Measurements from ENCODE around the gene AADACL4. TPM values are rescaled to one million over a fixed set of nuclear protein-coding genes. Genes with fewer than 3 reads are reported as not detected.

The AADACL4 gene
- total and polyA plus RNA-seq, 10 donors: 0.04 to 0.32 (median 0.26) TPM; not detected in 6

- DNase-seq: no peak
- WGBS, 5 donors: 85 to 92% (median 88%) methylated on average over 7 of the region's 7 CpGs
- Histone ChIP-seq H3K9me3 (peaks cover 3 to 44% (median 33%) of the 10 kb centered on the region in 8 donors), H3K4me3 (no peak overlapping the region), H3K27ac (no peak overlapping the region), H3K4me1 (peaks cover 0 to 14% (median 4%) of the 10 kb centered on the region in 6 donors), H3K36me3 (no peaks in the 10 kb centered on the region), H3K27me3 (replicated peaks in 1 of 7) (peaks cover 0 to 6% (median 0%) of the 10 kb centered on the region in 7 donors)
- intact Hi-C loops (cut with DNase I; ENCODE audit: low total_unique reads): no loop called here
- TF ChIP-seq POLR2AphosphoS5 (IDR thresholded peaks at IDR 0.05) (no peak), CTCF (IDR thresholded peaks at IDR 0.05 in 8 of 11, conservative IDR thresholded peaks at IDR 0.05 in 3 of 11) (no peak), POLR2A (IDR thresholded peaks at IDR 0.05) (no peak)
Measured at GRCh38 chr1:12640237-12640957, 3.5 kb upstream of the AADACL4 start.

GRCh38 chr1:12640958-12641272 lies 3.0 kb upstream of the AADACL4 start:
- TF ChIP-seq CTCF (IDR thresholded peaks at IDR 0.05 in 8 of 11, conservative IDR thresholded peaks at IDR 0.05 in 3 of 11) (no peak), POLR2A (IDR thresholded peaks at IDR 0.05) (no peak), POLR2AphosphoS5 (IDR thresholded peaks at IDR 0.05) (no peak)
- intact Hi-C loops (cut with DNase I; ENCODE audit: low total_unique reads): no loop called here
- H3K27ac ChIP-seq: no peak overlapping the region
- H3K27me3 ChIP-seq (replicated peaks in 1 of 7): peaks cover 0 to 6% (median 0%) of the 10 kb centered on the region in 7 donors
- no peak for DNase-seq
- H3K36me3 ChIP-seq: no peaks in the 10 kb centered on the region
- peaks cover 3 to 44% (median 33%) of the 10 kb centered on the region in 8 donors for H3K9me3 ChIP-seq
- H3K4me1 ChIP-seq: peaks cover 0 to 10% (median 4%) of the 10 kb centered on the region in 6 donors
- no peak overlapping the region for H3K4me3 ChIP-seq

- Histone ChIP-seq H3K27me3 (replicated peaks in 1 of 7) (no peaks in the 10 kb centered on the region), H3K9me3 (peaks cover 3 to 41% (median 33%) of the 10 kb centered on the region in 8 donors), H3K36me3 (no peaks in the 10 kb centered on the region), H3K4me1 (no peaks in the 10 kb centered on the region), H3K27ac (no peak overlapping the region), H3K4me3 (no peak overlapping the region)
- no peak for DNase-seq
- WGBS, 5 donors: 88 to 93% (median 91%) methylated on average over 2 of the region's 2 CpGs
- intact Hi-C loops (cut with DNase I; ENCODE audit: low total_unique reads): no loop called here
- TF ChIP-seq POLR2A (IDR thresholded peaks at IDR 0.05): no peak
- no peak for TF ChIP-seq CTCF (IDR thresholded peaks at IDR 0.05 in 8 of 11, conservative IDR thresholded peaks at IDR 0.05 in 3 of 11)
- no peak for TF ChIP-seq POLR2AphosphoS5 (IDR thresholded peaks at IDR 0.05)
Measured at GRCh38 chr1:12643079-12643478, 806 bp upstream of the AADACL4 start.

- intact Hi-C loops (cut with DNase I; ENCODE audit: low total_unique reads): no loop called here
- TF ChIP-seq CTCF (IDR thresholded peaks at IDR 0.05 in 8 of 11, conservative IDR thresholded peaks at IDR 0.05 in 3 of 11): no peak
- Histone ChIP-seq H3K27me3 (replicated peaks in 1 of 7) (no peaks in the 10 kb centered on the region), H3K4me3 (no peak overlapping the region), H3K36me3 (no peaks in the 10 kb centered on the region), H3K4me1 (no peaks in the 10 kb centered on the region), H3K27ac (no peak overlapping the region), H3K9me3 (peaks cover 3 to 31% (median 25%) of the 10 kb centered on the region in 8 donors)
- WGBS, 5 donors: 79 to 94% (median 92%) methylated on average over 1 to 2 of the region's 2 CpGs
- no peak for DNase-seq
Measured at GRCh38 chr1:12644237-12644636, 352 bp downstream of the AADACL4 start.

Measured in spleen (tissue), 11 donors.